WTC11 (cell line): ENCODE results near the gene SYN1.

ENCODE experiments used
- AFF4 ChIP-seq: sonication (generic); formaldehyde crosslinking; IDR thresholded peaks from 2 replicates; pipeline ENCODE4 v1.8.1; 2023; ENCODE audit warnings: mild to moderate bottlenecking, missing genetic modification reagents, borderline replicate concordance
- ATF2 ChIP-seq: sonication (generic); formaldehyde crosslinking; IDR thresholded peaks from 2 replicates; pipeline ENCODE4 v1.8.1; 2022; ENCODE audit warnings: low read depth, missing genetic modification reagents, borderline replicate concordance
- ATF6 ChIP-seq: sonication (generic); formaldehyde crosslinking; IDR thresholded peaks from 2 replicates; pipeline ENCODE4 v1.8.1; 2023; ENCODE audit warnings: mild to moderate bottlenecking, missing genetic modification reagents
- CREB1 ChIP-seq: sonication (generic); formaldehyde crosslinking; IDR thresholded peaks from 2 replicates; pipeline ENCODE4 v1.8.0; 2023; ENCODE audit warnings: mild to moderate bottlenecking, missing genetic modification reagents
- CTCF ChIP-seq: fragments of 200-600 bp; IDR thresholded peaks from 2 replicates; pipeline ENCODE4 v1.8.0; 2022; ENCODE audit warnings: antibody characterized with exemption
- E2F5 ChIP-seq: sonication (generic); formaldehyde crosslinking; IDR thresholded peaks from 2 replicates; pipeline ENCODE4 v1.8.1; 2022; ENCODE audit warnings: mild to moderate bottlenecking, moderate library complexity, missing genetic modification reagents
- ESRRA ChIP-seq: sonication (generic); formaldehyde crosslinking; IDR thresholded peaks from 2 replicates; pipeline ENCODE4 v1.8.1; 2022; ENCODE audit warnings: mild to moderate bottlenecking, missing genetic modification reagents, borderline replicate concordance
- MAX ChIP-seq: sonication (generic); formaldehyde crosslinking; IDR thresholded peaks from 2 replicates; pipeline ENCODE4 v1.8.0; 2022; ENCODE audit warnings: mild to moderate bottlenecking, missing genetic modification reagents
- NR3C1 ChIP-seq: sonication (generic); formaldehyde crosslinking; conservative IDR thresholded peaks from 2 replicates; pipeline ENCODE4 v1.8.1; 2023; ENCODE audit warnings: low read depth, mild to moderate bottlenecking, missing genetic modification reagents
- PREB ChIP-seq: sonication (generic); formaldehyde crosslinking; IDR thresholded peaks from 2 replicates; pipeline ENCODE4 v1.8.1; 2022; ENCODE audit warnings: mild to moderate bottlenecking, missing genetic modification reagents, moderate library complexity, borderline replicate concordance
- SMAD4 ChIP-seq: sonication (generic); formaldehyde crosslinking; IDR thresholded peaks from 2 replicates; pipeline ENCODE4 v1.8.0; 2022; ENCODE audit warnings: mild to moderate bottlenecking, missing genetic modification reagents
- STAT6 ChIP-seq: sonication (generic); formaldehyde crosslinking; conservative IDR thresholded peaks from 2 replicates; pipeline ENCODE4 v1.8.1; 2023; ENCODE audit warnings: mild to moderate bottlenecking, low read depth, missing genetic modification reagents, moderate library complexity

- TF ChIP-seq STAT6 (CRISPR knock-in tag), result no peak
- TF ChIP-seq CTCF, result no peak
- no peak for TF ChIP-seq ATF2 (CRISPR knock-in tag)
- TF ChIP-seq AFF4, result no peak
- TF ChIP-seq SMAD4 (CRISPR knock-in tag), result no peak
- TF ChIP-seq CREB1 (CRISPR knock-in tag), result no peak
- no peak for TF ChIP-seq NR3C1 (CRISPR knock-in tag)
- TF ChIP-seq ATF6 (CRISPR knock-in tag), result no peak
- no peak for TF ChIP-seq ESRRA (CRISPR knock-in tag)
- TF ChIP-seq MAX, result no peak
- no peak for TF ChIP-seq E2F5 (CRISPR knock-in tag)
- TF ChIP-seq PREB, result no peak
Measured at GRCh38 chrX:47543496-47543895, 76.2 kb downstream of the SYN1 start.
